Measurements from ENCODE around the gene NXPH2.

NXPH2 gene

GRCh38 chr2:138703242-138703641 lies 76.9 kb downstream of the NXPH2 start:
- Histone ChIP-seq H3K4me3 (ENCODE audit: low read length) (no peak overlapping the region), H3K79me2 (ENCODE audit: low read length) (no peaks in the 10 kb centered on the region), H3K27ac (ENCODE audit: low read length) (no peak overlapping the region), H3K4me1 (ENCODE audit: low read length) (no peaks in the 10 kb centered on the region), H3K9ac (ENCODE audit: low read length) (no peak overlapping the region), H3K27me3 (ENCODE audit: low read depth, low read length) (0 out of 2 replicates have a peak, but pooled peaks cover 4% of the 10 kb centered on the region), H3K36me3 (replicated peaks; ENCODE audit: low read depth, low read length) (no peaks in the 10 kb centered on the region), H3K9me3 (ENCODE audit: insufficient read depth, low read length) (no peaks in the 10 kb centered on the region), H2AFZ (ENCODE audit: low read depth, low read length) (no peak overlapping the region), H3K4me2 (ENCODE audit: low read length) (no peak overlapping the region), H4K20me1 (ENCODE audit: insufficient read depth, low read length) (no peaks in the 10 kb centered on the region)
- TF ChIP-seq, protein P1, sequence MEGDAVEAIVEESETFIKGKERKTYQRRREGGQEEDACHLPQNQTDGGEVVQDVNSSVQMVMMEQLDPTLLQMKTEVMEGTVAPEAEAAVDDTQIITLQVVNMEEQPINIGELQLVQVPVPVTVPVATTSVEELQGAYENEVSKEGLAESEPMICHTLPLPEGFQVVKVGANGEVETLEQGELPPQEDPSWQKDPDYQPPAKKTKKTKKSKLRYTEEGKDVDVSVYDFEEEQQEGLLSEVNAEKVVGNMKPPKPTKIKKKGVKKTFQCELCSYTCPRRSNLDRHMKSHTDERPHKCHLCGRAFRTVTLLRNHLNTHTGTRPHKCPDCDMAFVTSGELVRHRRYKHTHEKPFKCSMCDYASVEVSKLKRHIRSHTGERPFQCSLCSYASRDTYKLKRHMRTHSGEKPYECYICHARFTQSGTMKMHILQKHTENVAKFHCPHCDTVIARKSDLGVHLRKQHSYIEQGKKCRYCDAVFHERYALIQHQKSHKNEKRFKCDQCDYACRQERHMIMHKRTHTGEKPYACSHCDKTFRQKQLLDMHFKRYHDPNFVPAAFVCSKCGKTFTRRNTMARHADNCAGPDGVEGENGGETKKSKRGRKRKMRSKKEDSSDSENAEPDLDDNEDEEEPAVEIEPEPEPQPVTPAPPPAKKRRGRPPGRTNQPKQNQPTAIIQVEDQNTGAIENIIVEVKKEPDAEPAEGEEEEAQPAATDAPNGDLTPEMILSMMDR (IDR thresholded peaks at IDR 0.05; ENCODE audit: low read depth, low read length): no peak
- TF ChIP-seq EZH2phosphoT487 (IDR thresholded peaks at IDR 0.05; ENCODE audit: low read depth): no peak

DNA sequence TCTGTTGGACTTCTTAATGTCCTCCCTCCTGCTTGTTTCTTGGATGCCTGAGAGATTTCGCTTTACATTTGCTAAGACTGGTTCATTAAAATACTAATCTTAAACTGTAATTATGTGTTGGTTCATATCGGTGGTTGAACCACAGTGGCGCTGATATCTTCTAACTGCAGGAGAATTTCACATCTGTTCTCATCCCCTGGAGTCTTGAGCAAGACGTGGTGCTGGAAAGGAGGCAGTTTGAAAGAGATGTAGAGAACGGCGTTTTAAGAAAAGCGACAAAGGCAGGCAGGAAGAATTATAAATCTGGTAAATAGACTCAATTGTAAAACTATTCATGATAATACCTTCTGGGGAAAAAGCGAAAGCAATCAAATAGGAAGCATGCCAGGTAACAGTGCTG lies 79.5 kb downstream of the NXPH2 start:
- H3K9me3 ChIP-seq (ENCODE audit: insufficient read depth, low read length): no peaks in the 10 kb centered on the region
- no peak overlapping the region for H3K9ac ChIP-seq (ENCODE audit: low read length)
- H3K27me3 ChIP-seq (ENCODE audit: low read depth, low read length): no peaks in the 10 kb centered on the region
- no peaks in the 10 kb centered on the region for H3K4me1 ChIP-seq (ENCODE audit: low read length)
- TF ChIP-seq EZH2phosphoT487 (IDR thresholded peaks at IDR 0.05; ENCODE audit: low read depth): no peak
- TF ChIP-seq, protein P1 (IDR thresholded peaks at IDR 0.05; ENCODE audit: low read depth, low read length): no peak
- no peak overlapping the region for H3K27ac ChIP-seq (ENCODE audit: low read length)
- no peaks in the 10 kb centered on the region for H4K20me1 ChIP-seq (ENCODE audit: insufficient read depth, low read length)
- H3K79me2 ChIP-seq (ENCODE audit: low read length): no peaks in the 10 kb centered on the region
- H3K4me2 ChIP-seq (ENCODE audit: low read length): no peak overlapping the region
- H3K36me3 ChIP-seq (replicated peaks; ENCODE audit: low read depth, low read length): no peaks in the 10 kb centered on the region
- no peak overlapping the region for H2AFZ ChIP-seq (ENCODE audit: low read depth, low read length)
- no peak overlapping the region for H3K4me3 ChIP-seq (ENCODE audit: low read length)

GRCh38 chr2:138699421-138699820 lies 80.8 kb downstream of the NXPH2 start:
- no peaks in the 10 kb centered on the region for H3K27me3 ChIP-seq (ENCODE audit: low read depth, low read length)
- no peak overlapping the region for H2AFZ ChIP-seq (ENCODE audit: low read depth, low read length)
- H4K20me1 ChIP-seq (ENCODE audit: insufficient read depth, low read length): no peaks in the 10 kb centered on the region
- no peak overlapping the region for H3K9ac ChIP-seq (ENCODE audit: low read length)
- H3K4me1 ChIP-seq (ENCODE audit: low read length): no peaks in the 10 kb centered on the region
- H3K4me3 ChIP-seq (ENCODE audit: low read length): no peak overlapping the region
- H3K9me3 ChIP-seq (ENCODE audit: insufficient read depth, low read length): no peaks in the 10 kb centered on the region
- H3K4me2 ChIP-seq (ENCODE audit: low read length): no peak overlapping the region
- no peak for TF ChIP-seq EZH2phosphoT487 (IDR thresholded peaks at IDR 0.05; ENCODE audit: low read depth)
- TF ChIP-seq, protein P1 (IDR thresholded peaks at IDR 0.05; ENCODE audit: low read depth, low read length): no peak
- H3K27ac ChIP-seq (ENCODE audit: low read length): no peak overlapping the region
- H3K36me3 ChIP-seq (replicated peaks; ENCODE audit: low read depth, low read length): no peaks in the 10 kb centered on the region
- no peaks in the 10 kb centered on the region for H3K79me2 ChIP-seq (ENCODE audit: low read length)

DNA sequence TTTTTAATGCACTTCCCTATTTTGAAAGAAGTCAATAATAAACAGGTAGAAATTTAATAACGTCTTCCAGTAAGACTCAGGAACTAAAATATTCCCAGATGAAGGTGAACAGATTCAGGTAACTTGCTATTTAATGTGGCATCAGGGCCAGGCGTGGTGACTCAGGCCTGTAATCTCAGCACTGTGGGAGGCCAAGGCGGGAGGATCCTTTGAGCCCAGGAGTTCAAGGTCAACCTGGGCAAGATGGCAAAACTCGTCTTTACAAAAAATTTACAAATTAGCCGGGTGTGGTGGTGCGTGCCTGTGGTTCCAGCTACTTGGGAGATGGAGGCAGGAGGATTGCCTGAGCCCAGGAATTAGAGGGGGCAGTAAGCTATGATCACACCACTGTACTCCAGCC lies 81.8 kb downstream of the NXPH2 start:
- Histone ChIP-seq H2AFZ (ENCODE audit: low read depth, low read length) (no peak overlapping the region), H3K27me3 (ENCODE audit: low read depth, low read length) (no peaks in the 10 kb centered on the region)

More for the DNA sequence above, 81.8 kb downstream of the NXPH2 start:
- no peak for TF ChIP-seq EZH2phosphoT487 (IDR thresholded peaks at IDR 0.05; ENCODE audit: low read depth)
- TF ChIP-seq, protein P1 (IDR thresholded peaks at IDR 0.05; ENCODE audit: low read depth, low read length): no peak
- no peaks in the 10 kb centered on the region for H3K4me1 ChIP-seq (ENCODE audit: low read length)
- H3K79me2 ChIP-seq (ENCODE audit: low read length): no peaks in the 10 kb centered on the region
- H3K9me3 ChIP-seq (ENCODE audit: insufficient read depth, low read length): no peaks in the 10 kb centered on the region
- H3K9ac ChIP-seq (ENCODE audit: low read length): no peak overlapping the region
- H3K36me3 ChIP-seq (replicated peaks; ENCODE audit: low read depth, low read length): no peaks in the 10 kb centered on the region
- H3K27ac ChIP-seq (ENCODE audit: low read length): no peak overlapping the region
- H3K4me2 ChIP-seq (ENCODE audit: low read length): no peak overlapping the region
- H3K4me3 ChIP-seq (ENCODE audit: low read length): no peak overlapping the region
- H4K20me1 ChIP-seq (ENCODE audit: insufficient read depth, low read length): no peaks in the 10 kb centered on the region

Data from OCI-LY3 (cell line).